Measurements from ENCODE around the gene MACC1. TPM values are rescaled to one million over a fixed set of nuclear protein-coding genes. Genes with fewer than 3 reads are reported as not detected.

MACC1 gene
- total and polyA plus RNA-seq, 2 of the 13 experiments (the other 11 are each of a cell fraction or from before 2014, with no cell fraction given), result 0.04 TPM; not detected in 1

DNA sequence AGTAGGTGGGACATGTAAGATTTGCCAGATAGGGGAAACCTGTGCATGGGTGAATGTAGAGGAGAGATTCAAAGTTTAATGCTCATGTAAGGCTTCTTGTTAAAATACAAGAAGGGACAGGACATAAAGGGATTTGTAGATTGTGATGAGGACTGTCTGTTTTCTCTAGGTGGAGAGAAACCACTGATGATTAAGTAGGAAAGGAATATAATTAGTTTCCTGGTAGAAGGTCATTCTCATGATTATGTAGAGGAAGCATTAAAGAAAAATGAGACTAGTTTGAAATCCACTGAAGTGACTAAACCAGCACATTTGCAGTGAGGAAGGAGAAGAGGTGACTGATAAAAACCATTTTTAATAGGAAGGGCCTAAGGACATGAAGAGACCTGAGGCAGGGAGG lies 19.6 kb upstream of the MACC1 start:
- H3K4me2 ChIP-seq (ENCODE audit: low read depth, low read length), result no peak overlapping the region
- no peaks in the 10 kb centered on the region for H3K9me3 ChIP-seq (ENCODE audit: low read length)
- no peak overlapping the region for H3K9ac ChIP-seq (ENCODE audit: insufficient read depth, low read depth, low read length)
- H3K4me3 ChIP-seq (replicated peaks in 1 of 3; ENCODE audit: insufficient read depth in 1 of 3, low read depth in 2 of 3, low read length in 3 of 3), result no peak overlapping the region
- no peak overlapping the region for H2AFZ ChIP-seq (ENCODE audit: low read length)
- no peak for ATAC-seq
- no peaks in the 10 kb centered on the region for H3K36me3 ChIP-seq (replicated peaks in 1 of 2; ENCODE audit: control insufficient read depth in 1 of 2, insufficient read depth in 2 of 2, low read length in 2 of 2)
- DNase-seq (ENCODE audit: low spot score), result no peak
- no peaks in the 10 kb centered on the region for H3K79me2 ChIP-seq (ENCODE audit: insufficient read depth, low read length)
- CTCF ChIA-PET (ENCODE audit: low intra/inter-chr PET ratio, low total read pairs), result no interaction called here
- no TSS peak for BruUV-seq (replicated peaks)
- in situ Hi-C loops (cut with HindIII; ENCODE audit: extremely low pct_ligation_motif_present, low pct_unique_long_range_greater_than_20kb), result no loop called here
- H3K27me3 ChIP-seq (ENCODE audit: control insufficient read depth in 1 of 2, insufficient read depth in 2 of 2, low read length in 2 of 2), result no peaks in the 10 kb centered on the region; a peak in 1 of 5 replicates
- POLR2A ChIA-PET, result interaction anchor here (2.4 kb wide), 1 partner anchor 17 kb away, joined by 5 read pairs; no protein-coding TSS in a partner anchor
- H4K20me1 ChIP-seq (ENCODE audit: insufficient read depth, low read length), result no peaks in the 10 kb centered on the region
- intact Hi-C loops (cut with micrococcal nuclease; ENCODE audit: unreplicated experiment), result no loop called here
- no peak overlapping the region for H3K27ac ChIP-seq (ENCODE audit: extremely low read length, insufficient read depth, low read length)
- peaks cover 13% of the 10 kb centered on the region for H3K4me1 ChIP-seq (ENCODE audit: insufficient read depth, low read length)
- no peak for FAIRE-seq
- TF ChIP-seq NCOA5 (CRISPR knock-in tag; IDR thresholded peaks at IDR 0.05), result no peak
- TF ChIP-seq, protein P1, sequence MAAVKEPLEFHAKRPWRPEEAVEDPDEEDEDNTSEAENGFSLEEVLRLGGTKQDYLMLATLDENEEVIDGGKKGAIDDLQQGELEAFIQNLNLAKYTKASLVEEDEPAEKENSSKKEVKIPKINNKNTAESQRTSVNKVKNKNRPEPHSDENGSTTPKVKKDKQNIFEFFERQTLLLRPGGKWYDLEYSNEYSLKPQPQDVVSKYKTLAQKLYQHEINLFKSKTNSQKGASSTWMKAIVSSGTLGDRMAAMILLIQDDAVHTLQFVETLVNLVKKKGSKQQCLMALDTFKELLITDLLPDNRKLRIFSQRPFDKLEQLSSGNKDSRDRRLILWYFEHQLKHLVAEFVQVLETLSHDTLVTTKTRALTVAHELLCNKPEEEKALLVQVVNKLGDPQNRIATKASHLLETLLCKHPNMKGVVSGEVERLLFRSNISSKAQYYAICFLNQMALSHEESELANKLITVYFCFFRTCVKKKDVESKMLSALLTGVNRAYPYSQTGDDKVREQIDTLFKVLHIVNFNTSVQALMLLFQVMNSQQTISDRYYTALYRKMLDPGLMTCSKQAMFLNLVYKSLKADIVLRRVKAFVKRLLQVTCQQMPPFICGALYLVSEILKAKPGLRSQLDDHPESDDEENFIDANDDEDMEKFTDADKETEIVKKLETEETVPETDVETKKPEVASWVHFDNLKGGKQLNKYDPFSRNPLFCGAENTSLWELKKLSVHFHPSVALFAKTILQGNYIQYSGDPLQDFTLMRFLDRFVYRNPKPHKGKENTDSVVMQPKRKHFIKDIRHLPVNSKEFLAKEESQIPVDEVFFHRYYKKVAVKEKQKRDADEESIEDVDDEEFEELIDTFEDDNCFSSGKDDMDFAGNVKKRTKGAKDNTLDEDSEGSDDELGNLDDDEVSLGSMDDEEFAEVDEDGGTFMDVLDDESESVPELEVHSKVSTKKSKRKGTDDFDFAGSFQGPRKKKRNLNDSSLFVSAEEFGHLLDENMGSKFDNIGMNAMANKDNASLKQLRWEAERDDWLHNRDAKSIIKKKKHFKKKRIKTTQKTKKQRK (IDR thresholded peaks at IDR 0.05; ENCODE audit: low read length), result no peak
- TF ChIP-seq TCF12 (IDR thresholded peaks at IDR 0.05), result no peak
- no peak for TF ChIP-seq TCF12 (CRISPR knock-in tag; IDR thresholded peaks at IDR 0.05)
- TF ChIP-seq, protein P2, sequence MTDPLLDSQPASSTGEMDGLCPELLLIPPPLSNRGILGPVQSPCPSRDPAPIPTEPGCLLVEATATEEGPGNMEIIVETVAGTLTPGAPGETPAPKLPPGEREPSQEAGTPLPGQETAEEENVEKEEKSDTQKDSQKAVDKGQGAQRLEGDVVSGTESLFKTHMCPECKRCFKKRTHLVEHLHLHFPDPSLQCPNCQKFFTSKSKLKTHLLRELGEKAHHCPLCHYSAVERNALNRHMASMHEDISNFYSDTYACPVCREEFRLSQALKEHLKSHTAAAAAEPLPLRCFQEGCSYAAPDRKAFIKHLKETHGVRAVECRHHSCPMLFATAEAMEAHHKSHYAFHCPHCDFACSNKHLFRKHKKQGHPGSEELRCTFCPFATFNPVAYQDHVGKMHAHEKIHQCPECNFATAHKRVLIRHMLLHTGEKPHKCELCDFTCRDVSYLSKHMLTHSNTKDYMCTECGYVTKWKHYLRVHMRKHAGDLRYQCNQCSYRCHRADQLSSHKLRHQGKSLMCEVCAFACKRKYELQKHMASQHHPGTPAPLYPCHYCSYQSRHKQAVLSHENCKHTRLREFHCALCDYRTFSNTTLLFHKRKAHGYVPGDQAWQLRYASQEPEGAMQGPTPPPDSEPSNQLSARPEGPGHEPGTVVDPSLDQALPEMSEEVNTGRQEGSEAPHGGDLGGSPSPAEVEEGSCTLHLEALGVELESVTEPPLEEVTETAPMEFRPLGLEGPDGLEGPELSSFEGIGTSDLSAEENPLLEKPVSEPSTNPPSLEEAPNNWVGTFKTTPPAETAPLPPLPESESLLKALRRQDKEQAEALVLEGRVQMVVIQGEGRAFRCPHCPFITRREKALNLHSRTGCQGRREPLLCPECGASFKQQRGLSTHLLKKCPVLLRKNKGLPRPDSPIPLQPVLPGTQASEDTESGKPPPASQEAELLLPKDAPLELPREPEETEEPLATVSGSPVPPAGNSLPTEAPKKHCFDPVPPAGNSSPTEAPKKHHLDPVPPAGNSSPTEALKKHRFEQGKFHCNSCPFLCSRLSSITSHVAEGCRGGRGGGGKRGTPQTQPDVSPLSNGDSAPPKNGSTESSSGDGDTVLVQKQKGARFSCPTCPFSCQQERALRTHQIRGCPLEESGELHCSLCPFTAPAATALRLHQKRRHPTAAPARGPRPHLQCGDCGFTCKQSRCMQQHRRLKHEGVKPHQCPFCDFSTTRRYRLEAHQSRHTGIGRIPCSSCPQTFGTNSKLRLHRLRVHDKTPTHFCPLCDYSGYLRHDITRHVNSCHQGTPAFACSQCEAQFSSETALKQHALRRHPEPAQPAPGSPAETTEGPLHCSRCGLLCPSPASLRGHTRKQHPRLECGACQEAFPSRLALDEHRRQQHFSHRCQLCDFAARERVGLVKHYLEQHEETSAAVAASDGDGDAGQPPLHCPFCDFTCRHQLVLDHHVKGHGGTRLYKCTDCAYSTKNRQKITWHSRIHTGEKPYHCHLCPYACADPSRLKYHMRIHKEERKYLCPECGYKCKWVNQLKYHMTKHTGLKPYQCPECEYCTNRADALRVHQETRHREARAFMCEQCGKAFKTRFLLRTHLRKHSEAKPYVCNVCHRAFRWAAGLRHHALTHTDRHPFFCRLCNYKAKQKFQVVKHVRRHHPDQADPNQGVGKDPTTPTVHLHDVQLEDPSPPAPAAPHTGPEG (CRISPR knock-in tag; IDR thresholded peaks at IDR 0.05), result no peak
- TF ChIP-seq CBX5 (CRISPR knock-in tag; IDR thresholded peaks at IDR 0.05; ENCODE audit: borderline replicate concordance), result no peak
- TF ChIP-seq CREBL2 (CRISPR knock-in tag; IDR thresholded peaks at IDR 0.05; ENCODE audit: borderline replicate concordance), result no peak
- no peak for TF ChIP-seq IKZF4 (CRISPR knock-in tag; IDR thresholded peaks at IDR 0.05; ENCODE audit: borderline replicate concordance, low read depth, not compliant biosample characterization)
- no peak for TF ChIP-seq WIZ (CRISPR knock-in tag; IDR thresholded peaks at IDR 0.05)
- TF ChIP-seq ZNF704 (CRISPR knock-in tag; IDR thresholded peaks at IDR 0.05; ENCODE audit: borderline replicate concordance), result no peak
- no peak for TF ChIP-seq RXRB (CRISPR knock-in tag; IDR thresholded peaks at IDR 0.05; ENCODE audit: borderline replicate concordance)
- TF ChIP-seq EP300 (IDR thresholded peaks at IDR 0.05; ENCODE audit: low read depth in 2 of 2, low read length in 2 of 2), result no peak
- no peak for TF ChIP-seq EP300 (CRISPR knock-in tag; IDR thresholded peaks at IDR 0.05; ENCODE audit: borderline replicate concordance)
- no peak for TF ChIP-seq ZNF569 (CRISPR knock-in tag; IDR thresholded peaks at IDR 0.05; ENCODE audit: borderline replicate concordance)
- no peak for TF ChIP-seq ZNF724P (CRISPR knock-in tag; IDR thresholded peaks at IDR 0.05; ENCODE audit: borderline replicate concordance)
